ENCODE measurements around the gene AHDC1.

Gene AHDC1

DNA sequence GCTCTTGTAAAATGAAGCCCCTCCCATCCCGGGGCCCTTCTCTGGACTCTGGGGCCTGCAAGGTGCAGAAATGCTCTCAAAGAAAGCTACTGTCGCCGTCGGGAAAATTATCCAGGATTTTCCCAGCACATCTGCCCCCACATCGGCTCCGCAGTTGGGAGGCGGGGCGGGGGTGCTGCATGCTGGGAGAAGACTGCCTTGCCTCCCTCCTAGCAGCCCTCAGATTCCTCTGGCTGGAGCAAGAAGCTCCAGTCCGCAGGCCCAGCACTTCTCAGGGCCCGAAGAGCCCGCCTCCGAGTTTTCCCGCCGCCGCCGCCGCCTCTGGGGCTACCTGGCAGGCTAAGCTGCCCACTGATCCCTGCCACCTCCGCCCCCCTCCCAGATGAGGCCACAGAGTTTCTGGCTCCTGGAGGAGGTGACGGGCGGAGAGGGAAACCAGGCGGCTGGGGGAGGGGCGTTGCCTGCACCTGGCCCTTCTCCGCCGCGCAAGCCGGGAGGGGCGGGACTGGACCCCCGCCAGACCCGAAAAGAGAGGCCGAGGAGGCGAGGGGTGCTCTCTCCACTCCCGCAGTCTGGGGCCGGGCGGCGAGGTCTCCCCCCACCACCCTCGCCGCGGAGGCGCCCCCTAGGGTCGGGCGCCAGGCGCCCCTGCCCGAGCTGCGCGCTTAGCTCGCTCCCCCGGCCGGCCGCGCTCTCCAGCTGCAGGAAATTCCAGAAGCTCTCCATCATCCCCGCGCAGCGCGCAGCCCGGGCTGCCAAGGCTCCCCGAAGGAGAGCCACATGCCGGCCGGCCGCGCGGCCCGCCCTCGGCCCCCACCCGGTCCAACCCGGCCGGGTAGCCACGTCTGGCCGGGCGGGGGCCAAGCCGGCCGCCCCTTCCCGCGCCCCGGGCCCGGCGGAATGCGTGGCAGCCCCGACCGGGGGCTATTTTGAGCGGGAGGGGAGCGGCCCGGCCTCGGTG, 28.8 kb downstream of the AHDC1 start (continued):
- TF ChIP-seq ZNF624 (tag by site-specific recombination; IDR thresholded peaks at IDR 0.05) (no peak), ZNF670 (tag by site-specific recombination; IDR thresholded peaks at IDR 0.05; ENCODE audit: low read depth) (no peak), ZNF335 (tag by site-specific recombination; conservative IDR thresholded peaks at IDR 0.05) (peak; percentile 83), ZNF138 (tag by site-specific recombination; IDR thresholded peaks at IDR 0.05; ENCODE audit: borderline replicate concordance) (no peak), TCF7L2 (IDR thresholded peaks at IDR 0.05; ENCODE audit: borderline replicate concordance, low read depth, low read length) (no peak), KLF9 (tag by site-specific recombination; IDR thresholded peaks at IDR 0.05; ENCODE audit: low read depth) (peak; percentile 77), ZFP37 (tag by site-specific recombination; IDR thresholded peaks at IDR 0.05) (0 out of 2 replicates have a peak, but pooled peaks have one; percentile 53), ZNF266 (tag by site-specific recombination; IDR thresholded peaks at IDR 0.05; ENCODE audit: low read depth) (no peak), ZNF114 (tag by site-specific recombination; IDR thresholded peaks at IDR 0.05) (no peak), ZNF416 (tag by site-specific recombination; IDR thresholded peaks at IDR 0.05) (no peak), ZFHX2 (tag by site-specific recombination; conservative IDR thresholded peaks at IDR 0.05) (peak; percentile 93), ZNF701 (tag by site-specific recombination; IDR thresholded peaks at IDR 0.05) (no peak), ZNF610 (tag by site-specific recombination; IDR thresholded peaks at IDR 0.05; ENCODE audit: borderline replicate concordance) (no peak), ZNF354C (tag by site-specific recombination; IDR thresholded peaks at IDR 0.05; ENCODE audit: borderline replicate concordance, low read depth) (no peak), KLF7 (tag by site-specific recombination; IDR thresholded peaks at IDR 0.05; ENCODE audit: borderline replicate concordance) (no peak), ZNF37A (tag by site-specific recombination; IDR thresholded peaks at IDR 0.05) (no peak), ZNF544 (tag by site-specific recombination; IDR thresholded peaks at IDR 0.05) (no peak), RBAK (tag by site-specific recombination; IDR thresholded peaks at IDR 0.05) (no peak), YY1 (tag by site-specific recombination; IDR thresholded peaks at IDR 0.05) (no peak), ZNF664 (tag by site-specific recombination; IDR thresholded peaks at IDR 0.05) (no peak), ZNF248 (tag by site-specific recombination; IDR thresholded peaks at IDR 0.05) (no peak), KLF1 (tag by site-specific recombination; IDR thresholded peaks at IDR 0.05) (peak; percentile 88), ZNF211 (tag by site-specific recombination; IDR thresholded peaks at IDR 0.05; ENCODE audit: low read depth) (no peak)
- TF ChIP-seq, protein P1, sequence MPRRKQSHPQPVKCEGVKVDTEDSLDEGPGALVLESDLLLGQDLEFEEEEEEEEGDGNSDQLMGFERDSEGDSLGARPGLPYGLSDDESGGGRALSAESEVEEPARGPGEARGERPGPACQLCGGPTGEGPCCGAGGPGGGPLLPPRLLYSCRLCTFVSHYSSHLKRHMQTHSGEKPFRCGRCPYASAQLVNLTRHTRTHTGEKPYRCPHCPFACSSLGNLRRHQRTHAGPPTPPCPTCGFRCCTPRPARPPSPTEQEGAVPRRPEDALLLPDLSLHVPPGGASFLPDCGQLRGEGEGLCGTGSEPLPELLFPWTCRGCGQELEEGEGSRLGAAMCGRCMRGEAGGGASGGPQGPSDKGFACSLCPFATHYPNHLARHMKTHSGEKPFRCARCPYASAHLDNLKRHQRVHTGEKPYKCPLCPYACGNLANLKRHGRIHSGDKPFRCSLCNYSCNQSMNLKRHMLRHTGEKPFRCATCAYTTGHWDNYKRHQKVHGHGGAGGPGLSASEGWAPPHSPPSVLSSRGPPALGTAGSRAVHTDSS (tag by site-specific recombination; IDR thresholded peaks at IDR 0.05), result no peak
- TF ChIP-seq, protein P2, sequence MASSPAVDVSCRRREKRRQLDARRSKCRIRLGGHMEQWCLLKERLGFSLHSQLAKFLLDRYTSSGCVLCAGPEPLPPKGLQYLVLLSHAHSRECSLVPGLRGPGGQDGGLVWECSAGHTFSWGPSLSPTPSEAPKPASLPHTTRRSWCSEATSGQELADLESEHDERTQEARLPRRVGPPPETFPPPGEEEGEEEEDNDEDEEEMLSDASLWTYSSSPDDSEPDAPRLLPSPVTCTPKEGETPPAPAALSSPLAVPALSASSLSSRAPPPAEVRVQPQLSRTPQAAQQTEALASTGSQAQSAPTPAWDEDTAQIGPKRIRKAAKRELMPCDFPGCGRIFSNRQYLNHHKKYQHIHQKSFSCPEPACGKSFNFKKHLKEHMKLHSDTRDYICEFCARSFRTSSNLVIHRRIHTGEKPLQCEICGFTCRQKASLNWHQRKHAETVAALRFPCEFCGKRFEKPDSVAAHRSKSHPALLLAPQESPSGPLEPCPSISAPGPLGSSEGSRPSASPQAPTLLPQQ (tag by site-specific recombination; IDR thresholded peaks at IDR 0.05), result peak; percentile 73
- TF ChIP-seq, protein P3, sequence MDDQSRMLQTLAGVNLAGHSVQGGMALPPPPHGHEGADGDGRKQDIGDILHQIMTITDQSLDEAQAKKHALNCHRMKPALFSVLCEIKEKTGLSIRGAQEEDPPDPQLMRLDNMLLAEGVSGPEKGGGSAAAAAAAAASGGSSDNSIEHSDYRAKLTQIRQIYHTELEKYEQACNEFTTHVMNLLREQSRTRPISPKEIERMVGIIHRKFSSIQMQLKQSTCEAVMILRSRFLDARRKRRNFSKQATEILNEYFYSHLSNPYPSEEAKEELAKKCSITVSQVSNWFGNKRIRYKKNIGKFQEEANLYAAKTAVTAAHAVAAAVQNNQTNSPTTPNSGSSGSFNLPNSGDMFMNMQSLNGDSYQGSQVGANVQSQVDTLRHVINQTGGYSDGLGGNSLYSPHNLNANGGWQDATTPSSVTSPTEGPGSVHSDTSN (CRISPR knock-in tag; IDR thresholded peaks at IDR 0.05), result no peak
- TF ChIP-seq, protein P4, sequence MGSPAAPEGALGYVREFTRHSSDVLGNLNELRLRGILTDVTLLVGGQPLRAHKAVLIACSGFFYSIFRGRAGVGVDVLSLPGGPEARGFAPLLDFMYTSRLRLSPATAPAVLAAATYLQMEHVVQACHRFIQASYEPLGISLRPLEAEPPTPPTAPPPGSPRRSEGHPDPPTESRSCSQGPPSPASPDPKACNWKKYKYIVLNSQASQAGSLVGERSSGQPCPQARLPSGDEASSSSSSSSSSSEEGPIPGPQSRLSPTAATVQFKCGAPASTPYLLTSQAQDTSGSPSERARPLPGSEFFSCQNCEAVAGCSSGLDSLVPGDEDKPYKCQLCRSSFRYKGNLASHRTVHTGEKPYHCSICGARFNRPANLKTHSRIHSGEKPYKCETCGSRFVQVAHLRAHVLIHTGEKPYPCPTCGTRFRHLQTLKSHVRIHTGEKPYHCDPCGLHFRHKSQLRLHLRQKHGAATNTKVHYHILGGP (tag by site-specific recombination; IDR thresholded peaks at IDR 0.05), result no peak
- TF ChIP-seq, protein P5, sequence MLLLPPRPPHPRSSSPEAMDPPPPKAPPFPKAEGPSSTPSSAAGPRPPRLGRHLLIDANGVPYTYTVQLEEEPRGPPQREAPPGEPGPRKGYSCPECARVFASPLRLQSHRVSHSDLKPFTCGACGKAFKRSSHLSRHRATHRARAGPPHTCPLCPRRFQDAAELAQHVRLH (tag by site-specific recombination; IDR thresholded peaks at IDR 0.05), result 0 out of 2 replicates have a peak, but pooled peaks have one; percentile 37
- TF ChIP-seq, protein P6, sequence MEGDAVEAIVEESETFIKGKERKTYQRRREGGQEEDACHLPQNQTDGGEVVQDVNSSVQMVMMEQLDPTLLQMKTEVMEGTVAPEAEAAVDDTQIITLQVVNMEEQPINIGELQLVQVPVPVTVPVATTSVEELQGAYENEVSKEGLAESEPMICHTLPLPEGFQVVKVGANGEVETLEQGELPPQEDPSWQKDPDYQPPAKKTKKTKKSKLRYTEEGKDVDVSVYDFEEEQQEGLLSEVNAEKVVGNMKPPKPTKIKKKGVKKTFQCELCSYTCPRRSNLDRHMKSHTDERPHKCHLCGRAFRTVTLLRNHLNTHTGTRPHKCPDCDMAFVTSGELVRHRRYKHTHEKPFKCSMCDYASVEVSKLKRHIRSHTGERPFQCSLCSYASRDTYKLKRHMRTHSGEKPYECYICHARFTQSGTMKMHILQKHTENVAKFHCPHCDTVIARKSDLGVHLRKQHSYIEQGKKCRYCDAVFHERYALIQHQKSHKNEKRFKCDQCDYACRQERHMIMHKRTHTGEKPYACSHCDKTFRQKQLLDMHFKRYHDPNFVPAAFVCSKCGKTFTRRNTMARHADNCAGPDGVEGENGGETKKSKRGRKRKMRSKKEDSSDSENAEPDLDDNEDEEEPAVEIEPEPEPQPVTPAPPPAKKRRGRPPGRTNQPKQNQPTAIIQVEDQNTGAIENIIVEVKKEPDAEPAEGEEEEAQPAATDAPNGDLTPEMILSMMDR (tag by site-specific recombination; IDR thresholded peaks at IDR 0.05), result peak; percentile 93
- TF ChIP-seq, protein P7, sequence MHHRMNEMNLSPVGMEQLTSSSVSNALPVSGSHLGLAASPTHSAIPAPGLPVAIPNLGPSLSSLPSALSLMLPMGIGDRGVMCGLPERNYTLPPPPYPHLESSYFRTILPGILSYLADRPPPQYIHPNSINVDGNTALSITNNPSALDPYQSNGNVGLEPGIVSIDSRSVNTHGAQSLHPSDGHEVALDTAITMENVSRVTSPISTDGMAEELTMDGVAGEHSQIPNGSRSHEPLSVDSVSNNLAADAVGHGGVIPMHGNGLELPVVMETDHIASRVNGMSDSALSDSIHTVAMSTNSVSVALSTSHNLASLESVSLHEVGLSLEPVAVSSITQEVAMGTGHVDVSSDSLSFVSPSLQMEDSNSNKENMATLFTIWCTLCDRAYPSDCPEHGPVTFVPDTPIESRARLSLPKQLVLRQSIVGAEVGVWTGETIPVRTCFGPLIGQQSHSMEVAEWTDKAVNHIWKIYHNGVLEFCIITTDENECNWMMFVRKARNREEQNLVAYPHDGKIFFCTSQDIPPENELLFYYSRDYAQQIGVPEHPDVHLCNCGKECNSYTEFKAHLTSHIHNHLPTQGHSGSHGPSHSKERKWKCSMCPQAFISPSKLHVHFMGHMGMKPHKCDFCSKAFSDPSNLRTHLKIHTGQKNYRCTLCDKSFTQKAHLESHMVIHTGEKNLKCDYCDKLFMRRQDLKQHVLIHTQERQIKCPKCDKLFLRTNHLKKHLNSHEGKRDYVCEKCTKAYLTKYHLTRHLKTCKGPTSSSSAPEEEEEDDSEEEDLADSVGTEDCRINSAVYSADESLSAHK (tag by site-specific recombination; IDR thresholded peaks at IDR 0.05), result no peak
